Peyer's patch (tissue), 4 donors: Measurements from ENCODE around the gene GLI2.

Experiments
- POLR2A ChIP-seq, 2 donors: fragments of 450-650 bp; IDR thresholded peaks; one replicate each; pipeline ENCODE4 v1.5.1; 2017; ENCODE audit warnings: antibody characterized with exemption in 2 of 2, mild to moderate bottlenecking in 2 of 2, moderate library complexity in 2 of 2
- TF ChIP-seq, protein P1 (sequence below), 6 experiments: fragments of 450-650 bp in 4 of 6; fragments of 200-600 bp in 2 of 6; sonication (generic) in 1 of 6; IDR thresholded peaks; one replicate each; pipeline ENCODE4 v1.5.1; 2017 to 2019; ENCODE audit warnings: antibody characterized with exemption in 6 of 6, mild to moderate bottlenecking in 3 of 6, moderate library complexity in 1 of 6

DNA sequence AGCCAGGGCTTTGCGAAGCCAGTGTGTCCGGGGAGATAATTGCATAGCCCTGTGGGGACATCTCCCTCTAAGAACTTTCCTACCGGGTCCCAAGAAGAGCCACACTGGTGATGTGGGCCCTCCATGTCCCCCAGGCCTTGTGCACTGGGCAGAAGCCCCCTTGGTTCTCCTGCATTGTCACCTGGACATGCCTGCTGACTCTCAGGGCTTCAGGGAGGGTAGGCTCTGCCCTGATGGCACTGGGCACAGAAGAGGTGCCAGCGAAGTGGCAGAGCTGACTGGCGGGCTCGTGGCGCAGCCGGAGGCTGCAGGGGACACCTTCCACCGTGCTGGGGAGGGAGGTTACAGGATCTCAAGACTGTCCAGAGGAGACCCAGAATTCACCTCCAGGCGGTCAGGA, 28.3 kb downstream of the GLI2 start:
- TF ChIP-seq, protein P1, sequence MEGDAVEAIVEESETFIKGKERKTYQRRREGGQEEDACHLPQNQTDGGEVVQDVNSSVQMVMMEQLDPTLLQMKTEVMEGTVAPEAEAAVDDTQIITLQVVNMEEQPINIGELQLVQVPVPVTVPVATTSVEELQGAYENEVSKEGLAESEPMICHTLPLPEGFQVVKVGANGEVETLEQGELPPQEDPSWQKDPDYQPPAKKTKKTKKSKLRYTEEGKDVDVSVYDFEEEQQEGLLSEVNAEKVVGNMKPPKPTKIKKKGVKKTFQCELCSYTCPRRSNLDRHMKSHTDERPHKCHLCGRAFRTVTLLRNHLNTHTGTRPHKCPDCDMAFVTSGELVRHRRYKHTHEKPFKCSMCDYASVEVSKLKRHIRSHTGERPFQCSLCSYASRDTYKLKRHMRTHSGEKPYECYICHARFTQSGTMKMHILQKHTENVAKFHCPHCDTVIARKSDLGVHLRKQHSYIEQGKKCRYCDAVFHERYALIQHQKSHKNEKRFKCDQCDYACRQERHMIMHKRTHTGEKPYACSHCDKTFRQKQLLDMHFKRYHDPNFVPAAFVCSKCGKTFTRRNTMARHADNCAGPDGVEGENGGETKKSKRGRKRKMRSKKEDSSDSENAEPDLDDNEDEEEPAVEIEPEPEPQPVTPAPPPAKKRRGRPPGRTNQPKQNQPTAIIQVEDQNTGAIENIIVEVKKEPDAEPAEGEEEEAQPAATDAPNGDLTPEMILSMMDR (IDR thresholded peaks at IDR 0.05): no peak
- no peak for TF ChIP-seq POLR2A (IDR thresholded peaks at IDR 0.05)
